GDM1 (cell line): Measurements from ENCODE around the gene RNF144A.

Source experiments
- DNase-seq: peaks from one replicate; lab custom pipeline; 2025; lab: John Stamatoyannopoulos, UW

Gene RNF144A

GRCh38 chr2:6947929-6948676 is 30.9 kb downstream of the RNF144A start:
- DNase-seq: no peak

GRCh38 chr2:6948677-6949351 is 31.6 kb downstream of the RNF144A start:
- no peak for DNase-seq

GRCh38 chr2:6951046-6951445 is 33.8 kb downstream of the RNF144A start:
- no peak for DNase-seq

- no peak for DNase-seq
Measured at GRCh38 chr2:6952101-6952500, 34.9 kb downstream of the RNF144A start.

GRCh38 chr2:6954586-6954985 is 37.4 kb downstream of the RNF144A start:
- no peak for DNase-seq

GRCh38 chr2:6955511-6956136 is 38.4 kb downstream of the RNF144A start:
- DNase-seq: no peak

GRCh38 chr2:6956566-6956965 is 39.4 kb downstream of the RNF144A start:
- no peak for DNase-seq

- DNase-seq: no peak
Measured at GRCh38 chr2:6957031-6957714, 40.0 kb downstream of the RNF144A start.

- no peak for DNase-seq
Measured at GRCh38 chr2:6957910-6958615, 40.9 kb downstream of the RNF144A start.

- DNase-seq: no peak
Measured at GRCh38 chr2:6958616-6959235, 41.5 kb downstream of the RNF144A start.

- DNase-seq: no peak
Measured at GRCh38 chr2:6959751-6960150, 42.5 kb downstream of the RNF144A start.

GRCh38 chr2:6960659-6961058 is 43.4 kb downstream of the RNF144A start:
- DNase-seq: no peak

- DNase-seq: no peak
Measured at GRCh38 chr2:6963727-6964126, 46.5 kb downstream of the RNF144A start.

GRCh38 chr2:6965071-6965795 is 48.0 kb downstream of the RNF144A start:
- no peak for DNase-seq

GRCh38 chr2:6966446-6966940 is 49.3 kb downstream of the RNF144A start:
- no peak for DNase-seq

- DNase-seq: no peak
Measured at GRCh38 chr2:6967301-6967700, 50.1 kb downstream of the RNF144A start.

- no peak for DNase-seq
Measured at GRCh38 chr2:6968319-6969100, 51.3 kb downstream of the RNF144A start.

GRCh38 chr2:6970551-6970950 is 53.3 kb downstream of the RNF144A start:
- no peak for DNase-seq

- DNase-seq: no peak
Measured at GRCh38 chr2:6970976-6971480, 53.8 kb downstream of the RNF144A start.

- DNase-seq: no peak
Measured at GRCh38 chr2:6971502-6971901, 54.3 kb downstream of the RNF144A start.
